ENCODE data around the gene ALPL. TPM values are rescaled to one million over a fixed set of nuclear protein-coding genes. Genes with fewer than 3 reads are reported as not detected.

Gene ALPL
- total RNA-seq, 2 experiments from 2014 or later, result not detected

- H3K27me3 Mint-ChIP-seq, result peaks cover 2% of the 10 kb centered on the region
- intact Hi-C loops (cut with micrococcal nuclease), result no loop called here
- ChIA-PET CTCF (interaction anchor here (1.2 kb wide), 1 partner anchor 52 kb away, joined by 3 read pairs; no protein-coding TSS in a partner anchor), POLR2A (interaction anchor here (0.6 kb wide), 1 partner anchor 310 kb away, joined by 3 read pairs; no protein-coding TSS in a partner anchor)
- H3K9me3 Mint-ChIP-seq, result no peaks in the 10 kb centered on the region
- no peaks in the 10 kb centered on the region for H3K4me1 Mint-ChIP-seq (ENCODE audit: low read depth)
- DNase-seq, result no peak
- TF ChIP-seq CTCF (IDR thresholded peaks at IDR 0.05), result no peak
- ATAC-seq, result no peak
- no peaks in the 10 kb centered on the region for H3K36me3 Mint-ChIP-seq (ENCODE audit: low read depth)
- H3K27ac Mint-ChIP-seq, result no peak overlapping the region
- no peak overlapping the region for H3K4me3 Mint-ChIP-seq
Observed at GRCh38 chr1:21547876-21548275, 38.7 kb downstream of the ALPL start.

GRCh38 chr1:21550097-21550496, 40.9 kb downstream of the ALPL start:
- Mint-ChIP-seq H3K27ac (no peak overlapping the region), H3K4me3 (no peak overlapping the region), H3K27me3 (peaks cover 9% of the 10 kb centered on the region)

GRCh38 chr1:21550866-21551475, 41.7 kb downstream of the ALPL start:
- no peak for ATAC-seq
- Mint-ChIP-seq H3K27me3 (peaks cover 9% of the 10 kb centered on the region), H3K4me1 (ENCODE audit: low read depth) (no peaks in the 10 kb centered on the region), H3K36me3 (ENCODE audit: low read depth) (no peaks in the 10 kb centered on the region), H3K9me3 (no peaks in the 10 kb centered on the region), H3K4me3 (no peak overlapping the region), H3K27ac (no peak overlapping the region)
- no peak for DNase-seq
- CTCF ChIA-PET, result no interaction called here
- POLR2A ChIA-PET, result no interaction called here
- intact Hi-C loops (cut with micrococcal nuclease), result no loop called here
- TF ChIP-seq CTCF (IDR thresholded peaks at IDR 0.05), result no peak

More at GRCh38 chr1:21550097-21550496, 40.9 kb downstream of the ALPL start:
- Mint-ChIP-seq H3K4me1 (ENCODE audit: low read depth) (no peaks in the 10 kb centered on the region), H3K9me3 (no peaks in the 10 kb centered on the region), H3K36me3 (ENCODE audit: low read depth) (no peaks in the 10 kb centered on the region)
- POLR2A ChIA-PET, result no interaction called here
- no peak for TF ChIP-seq CTCF (IDR thresholded peaks at IDR 0.05)
- intact Hi-C loops (cut with micrococcal nuclease), result no loop called here
- CTCF ChIA-PET, result no interaction called here
- ATAC-seq (no peak), DNase-seq (no peak)

- H3K36me3 Mint-ChIP-seq (ENCODE audit: low read depth), result no peaks in the 10 kb centered on the region
- ATAC-seq, result no peak
- H3K27ac Mint-ChIP-seq, result no peak overlapping the region
- intact Hi-C loops (cut with micrococcal nuclease), result no loop called here
- no peaks in the 10 kb centered on the region for H3K9me3 Mint-ChIP-seq
- POLR2A ChIA-PET, result interaction anchor here (0.7 kb wide), 1 partner anchor 19 kb away, joined by 3 read pairs; no protein-coding TSS in a partner anchor
- TF ChIP-seq CTCF (IDR thresholded peaks at IDR 0.05), result no peak
- H3K4me3 Mint-ChIP-seq, result no peak overlapping the region
- CTCF ChIA-PET, result no interaction called here
- peaks cover 9% of the 10 kb centered on the region for H3K27me3 Mint-ChIP-seq
- no peak for DNase-seq
- no peaks in the 10 kb centered on the region for H3K4me1 Mint-ChIP-seq (ENCODE audit: low read depth)
Observed at GRCh38 chr1:21552715-21553114, 43.5 kb downstream of the ALPL start.

GRCh38 chr1:21553116-21553926, 44.1 kb downstream of the ALPL start:
- ChIA-PET CTCF (no interaction called here), POLR2A (interaction anchor here (0.7 kb wide), 2 partner anchors 20 to 1990 kb away, joined by 3 read pairs; no protein-coding TSS in a partner anchor)
- H3K36me3 Mint-ChIP-seq (ENCODE audit: low read depth), result no peaks in the 10 kb centered on the region
- H3K9me3 Mint-ChIP-seq, result no peaks in the 10 kb centered on the region
- DNase-seq (no peak), ATAC-seq (no peak)
- intact Hi-C loops (cut with micrococcal nuclease), result no loop called here
- no peak overlapping the region for H3K4me3 Mint-ChIP-seq
- TF ChIP-seq CTCF (IDR thresholded peaks at IDR 0.05), result no peak
- no peaks in the 10 kb centered on the region for H3K4me1 Mint-ChIP-seq (ENCODE audit: low read depth)
- H3K27ac Mint-ChIP-seq, result no peak overlapping the region
- H3K27me3 Mint-ChIP-seq, result peaks cover 9% of the 10 kb centered on the region
